Endothelial cell of umbilical vein (primary cell): Measurements from ENCODE around the gene PPP2R2C. TPM values are rescaled to one million over a fixed set of nuclear protein-coding genes. Genes with fewer than 3 reads are reported as not detected.

Source experiments
- BruUV-seq: library from RNA; stranded (reverse); fragments of 400-500 nt; replicated peaks from 2 replicates; lab custom pipeline; 2021; lab: Mats Ljungman, UMichigan
- CTCF ChIA-PET: fragments of 300-600, 350-600 bp; sonication (Branson Sonifier 250); formaldehyde crosslinking; loops from one replicate; lab custom pipeline; 2021; ENCODE audit warnings: antibody characterized with exemption, inconsistent platforms; lab: Charles Lee
- POLR2A ChIA-PET: fragments of 300-600, 350-600 bp; sonication (Branson Sonifier 250); formaldehyde crosslinking; loops from one replicate; lab custom pipeline; 2021; ENCODE audit warnings: antibody characterized with exemption, inconsistent platforms; lab: Charles Lee
- DNase-seq: peaks from one replicate; pipeline ENCODE4 v3.0.0-alpha.2; 2011; ENCODE audit warnings: low read depth, low spot score
- FAIRE-seq: peaks from 2 replicates; lab custom pipeline; 2011; peaks lifted over from hg19 to GRCh38; lab: Jason Lieb, UNC
- H2AFZ ChIP-seq: 2 replicates; pipeline ENCODE4 v1.6.0; 2012; ENCODE audit warnings: low read depth, low read length, control low read depth, inconsistent platforms
- H3K27ac ChIP-seq: 2 replicates; pipeline ENCODE4 v1.5.1; 2011; ENCODE audit warnings: low read depth, mild to moderate bottlenecking, control low read depth, low read length, moderate library complexity; ENCODE audit not compliant: insufficient read depth
- H3K27me3 ChIP-seq, 2 experiments: 2 replicates each; pipeline versions ENCODE4 v1.6.0 to v1.6.1; 2011; ENCODE audit warnings: low read length in 2 of 2, mixed read lengths in 1 of 2; ENCODE audit not compliant: control insufficient read depth in 2 of 2, insufficient read depth in 2 of 2
- H3K36me3 ChIP-seq, 2 experiments: 2 replicates in 1 of 2; 3 replicates in 1 of 2; pipeline ENCODE4 v1.5.1; 2011; ENCODE audit warnings: low read length in 2 of 2, mild to moderate bottlenecking in 1 of 2, moderate library complexity in 1 of 2; ENCODE audit not compliant: control insufficient read depth in 2 of 2, insufficient read depth in 2 of 2; ENCODE audit errors: extremely low read depth in 1 of 2
- H3K4me1 ChIP-seq: 3 replicates; pipeline ENCODE4 v1.5.1; 2011; ENCODE audit warnings: mild to moderate bottlenecking, low read length; ENCODE audit not compliant: control insufficient read depth, insufficient read depth; ENCODE audit errors: extremely low read depth
- H3K4me2 ChIP-seq: 2 replicates; pipeline ENCODE4 v1.6.1; 2011; ENCODE audit warnings: low read length, control low read depth, mixed read lengths; ENCODE audit not compliant: insufficient read depth
- H3K4me3 ChIP-seq, 3 experiments: fragments of 200-600 bp in 1 of 3; sonication (generic), shearing (Covaris generic) in 1 of 3; replicated peaks in 1 of 3; 2 replicates each; pipeline ENCODE4 v1.5.1; 2011 to 2016; ENCODE audit warnings: control low read depth in 3 of 3, low read length in 3 of 3, mild to moderate bottlenecking in 2 of 3, inconsistent platforms in 1 of 3, low read depth in 1 of 3, moderate library complexity in 1 of 3; ENCODE audit not compliant: insufficient read depth in 1 of 3
- H3K79me2 ChIP-seq: 2 replicates; pipeline ENCODE4 v1.6.0; 2012; ENCODE audit warnings: low read length, inconsistent platforms; ENCODE audit not compliant: control insufficient read depth, insufficient read depth
- H3K9ac ChIP-seq: replicated peaks from 2 replicates; pipeline ENCODE3; 2011; ENCODE audit warnings: low read length, control low read depth; ENCODE audit not compliant: insufficient read depth; ENCODE audit errors: extremely low read depth
- H3K9me1 ChIP-seq: replicated peaks from 3 replicates; pipeline ENCODE4 v1.6.0; 2011; ENCODE audit warnings: mild to moderate bottlenecking, low read length; ENCODE audit not compliant: control insufficient read depth, insufficient read depth; ENCODE audit errors: extremely low read depth
- H3K9me3 ChIP-seq: replicated peaks from 2 replicates; pipeline ENCODE4 v1.5.1; 2012; ENCODE audit warnings: low read length, inconsistent platforms; ENCODE audit not compliant: control insufficient read depth, insufficient read depth
- H4K20me1 ChIP-seq: replicated peaks from 2 replicates; pipeline ENCODE3; 2011; ENCODE audit warnings: mild to moderate bottlenecking, low read length; ENCODE audit not compliant: control insufficient read depth, insufficient read depth; ENCODE audit errors: extremely low read depth
- EZH2 ChIP-seq: IDR thresholded peaks from 2 replicates; pipeline ENCODE4 v1.6.1; 2012; ENCODE audit warnings: borderline replicate concordance, low read depth, mild to moderate bottlenecking, moderate library complexity, low read length, inconsistent platforms; ENCODE audit not compliant: severe bottlenecking
- GATA2 ChIP-seq: IDR thresholded peaks from 2 replicates; pipeline ENCODE4 v1.7.0; 2011; ENCODE audit warnings: low read depth, mild to moderate bottlenecking, moderate library complexity, mixed read lengths, low read length; ENCODE audit not compliant: insufficient read length, insufficient read depth
- MYC ChIP-seq: IDR thresholded peaks from one replicate; pipeline ENCODE4 v1.6.1; 2011; ENCODE audit warnings: mild to moderate bottlenecking, low read depth, low read length
- POLR2A ChIP-seq: IDR thresholded peaks from 2 replicates; pipeline ENCODE4 v1.6.1; 2012; ENCODE audit warnings: low read depth, mild to moderate bottlenecking, control low read depth, low read length
- POLR2AphosphoS5 ChIP-seq: IDR thresholded peaks from 2 replicates; pipeline ENCODE4 v1.6.1; 2012; ENCODE audit warnings: low read depth, mild to moderate bottlenecking, control low read depth, low read length, moderate library complexity; ENCODE audit not compliant: insufficient read depth
- dilution Hi-C: fragments of 300-500 bp; cut with MboI; formaldehyde crosslinking; loops from one replicate; pipeline ENCODE4 v1.15.0; 2019; ENCODE audit warnings: low sequenced_read_pairs; ENCODE audit not compliant: extremely low pct_ligation_motif_present
- intact Hi-C: fragments of 100-400 bp; cut with micrococcal nuclease; formaldehyde crosslinking; loops from one replicate; pipeline ENCODE4 v1.10.0; 2022
- polyA plus RNA-seq, 4 experiments: library from polyadenylated mRNA; depleted of rRNA in 3 of 4; stranded (reverse) in 3 of 4; unstranded in 1 of 4; fragments of >200 nt; gene quantifications; 2 replicates each; pipeline versions ENCODE4 v1.2.1 to v1.2.3, GENCODE V29; 2011 to 2012; ENCODE audit warnings: missing spikeins in 1 of 4
- total RNA-seq: library from RNA; stranded (reverse); gene quantifications from 2 replicates; pipeline ENCODE4 v1.2.3, GENCODE V29; 2021
- TF ChIP-seq, protein P1 (sequence below): IDR thresholded peaks from 2 replicates; pipeline ENCODE4 v1.6.1; 2011; ENCODE audit not compliant: insufficient read depth, insufficient read length

Gene PPP2R2C
- total and polyA plus RNA-seq, 2 donors (not counting 3 experiments of a cell fraction or from before 2014, with no cell fraction given), result 0.03 to 0.09 TPM

DNA sequence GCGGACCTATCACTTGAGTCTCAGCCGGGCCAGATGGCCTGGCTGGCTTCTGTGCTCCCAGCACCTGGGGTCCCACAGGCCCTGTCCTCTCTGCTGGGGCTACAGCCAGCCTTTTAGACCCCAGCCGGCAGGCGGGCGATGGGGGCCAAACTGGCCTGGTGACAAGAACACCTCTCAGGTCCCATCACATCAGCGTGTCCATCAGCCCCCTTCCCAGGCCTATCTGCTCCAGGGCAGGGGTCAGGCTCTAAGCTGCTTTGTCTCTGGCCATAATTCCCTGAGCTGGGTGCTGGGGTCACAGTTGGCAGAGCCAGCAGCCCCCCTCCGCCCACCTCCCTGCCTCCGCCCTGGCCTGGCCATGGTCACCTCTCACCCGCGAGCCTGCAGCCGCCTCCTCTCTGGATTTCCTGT is 77.7 kb downstream of the PPP2R2C start:
- dilution Hi-C loops (no loop called here), intact Hi-C loops (no loop called here)
- no TSS peak for BruUV-seq
- Histone ChIP-seq H3K4me3 (no peak overlapping the region), H2AFZ (no peak overlapping the region), H3K27me3 (no peaks in the 10 kb centered on the region), H3K9ac (no peak overlapping the region), H3K36me3 (no peaks in the 10 kb centered on the region), H3K79me2 (no peaks in the 10 kb centered on the region), H4K20me1 (no peaks in the 10 kb centered on the region), H3K4me1 (no peaks in the 10 kb centered on the region), H3K4me2 (no peak overlapping the region), H3K27ac (no peak overlapping the region), H3K9me1 (no peaks in the 10 kb centered on the region), H3K9me3 (no peaks in the 10 kb centered on the region)
- CTCF ChIA-PET, result no interaction called here
- no peak for FAIRE-seq
- no peak for TF ChIP-seq EZH2
- POLR2A ChIA-PET, result no interaction called here
- DNase-seq, result no peak

DNA sequence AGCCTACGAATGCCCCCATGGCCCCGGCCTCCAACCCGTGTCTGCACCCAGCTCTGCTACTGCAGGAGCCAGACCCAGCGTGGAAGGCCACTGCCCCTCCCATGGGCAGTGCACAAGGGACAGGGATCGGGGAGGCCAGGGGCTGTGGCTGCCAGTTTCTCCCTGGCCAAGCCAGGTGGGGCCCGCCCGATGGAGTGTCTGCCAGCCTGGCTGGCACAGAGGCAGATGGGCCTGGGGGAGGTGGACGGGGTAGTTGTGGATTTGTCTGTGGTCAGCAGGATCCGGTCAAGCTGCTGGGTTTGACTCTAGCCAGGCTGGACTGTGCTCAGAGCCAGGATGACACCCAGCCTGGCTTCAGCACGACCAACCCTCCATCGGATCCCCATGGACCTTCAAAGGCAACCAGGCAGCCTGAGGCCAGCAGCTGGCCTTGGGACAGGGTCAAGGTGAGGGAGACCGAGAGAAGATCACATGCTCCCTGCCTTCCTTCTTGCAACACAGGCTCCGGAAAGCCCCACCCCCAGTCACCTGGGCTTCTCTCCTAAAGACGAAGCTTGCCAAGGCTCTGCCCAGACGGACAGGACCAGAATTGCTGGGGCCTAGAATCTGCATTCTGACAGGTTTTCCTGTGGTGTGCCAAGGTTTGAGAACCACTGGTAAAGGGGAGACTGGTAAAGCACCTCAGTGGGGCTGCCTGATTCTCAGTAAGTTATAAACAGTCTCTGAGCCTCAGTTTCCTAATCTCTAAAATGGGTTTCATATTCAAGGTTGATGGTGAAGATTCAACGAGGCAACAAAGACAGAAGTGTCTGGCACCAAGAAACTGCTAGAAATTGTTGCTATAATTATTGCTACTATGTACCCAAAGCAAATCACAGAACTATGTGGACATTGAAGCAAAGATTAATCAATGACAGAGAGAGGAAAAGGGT is 78.6 kb downstream of the PPP2R2C start:
- CTCF ChIA-PET, result no interaction called here
- intact Hi-C loops (no loop called here), dilution Hi-C loops (no loop called here)
- H4K20me1 ChIP-seq, result no peaks in the 10 kb centered on the region
- DNase-seq, result no peak
- H3K27me3 ChIP-seq, result no peaks in the 10 kb centered on the region
- FAIRE-seq, result no peak
- H3K4me1 ChIP-seq, result no peaks in the 10 kb centered on the region
- no peak overlapping the region for H3K9ac ChIP-seq
- BruUV-seq, result no TSS peak
- no peaks in the 10 kb centered on the region for H3K79me2 ChIP-seq
- no peak overlapping the region for H3K27ac ChIP-seq
- no peak for TF ChIP-seq POLR2AphosphoS5
- TF ChIP-seq POLR2A, result no peak
- TF ChIP-seq GATA2, result no peak
- TF ChIP-seq, protein P1, sequence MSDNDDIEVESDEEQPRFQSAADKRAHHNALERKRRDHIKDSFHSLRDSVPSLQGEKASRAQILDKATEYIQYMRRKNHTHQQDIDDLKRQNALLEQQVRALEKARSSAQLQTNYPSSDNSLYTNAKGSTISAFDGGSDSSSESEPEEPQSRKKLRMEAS, result no peak
- no peak for TF ChIP-seq MYC
- H3K36me3 ChIP-seq, result no peaks in the 10 kb centered on the region
- H3K9me3 ChIP-seq, result no peaks in the 10 kb centered on the region
- POLR2A ChIA-PET, result no interaction called here
- no peak overlapping the region for H3K4me3 ChIP-seq
- no peaks in the 10 kb centered on the region for H3K9me1 ChIP-seq
- H3K4me2 ChIP-seq, result no peak overlapping the region
- H2AFZ ChIP-seq, result no peak overlapping the region
